ENCODE measurements around the gene CEP131. TPM values are rescaled to one million over a fixed set of nuclear protein-coding genes. Genes with fewer than 3 reads are reported as not detected.

The CEP131 gene
- total RNA-seq, 2 donors from 2014 or later, result 9.9 to 22.7 TPM

DNA sequence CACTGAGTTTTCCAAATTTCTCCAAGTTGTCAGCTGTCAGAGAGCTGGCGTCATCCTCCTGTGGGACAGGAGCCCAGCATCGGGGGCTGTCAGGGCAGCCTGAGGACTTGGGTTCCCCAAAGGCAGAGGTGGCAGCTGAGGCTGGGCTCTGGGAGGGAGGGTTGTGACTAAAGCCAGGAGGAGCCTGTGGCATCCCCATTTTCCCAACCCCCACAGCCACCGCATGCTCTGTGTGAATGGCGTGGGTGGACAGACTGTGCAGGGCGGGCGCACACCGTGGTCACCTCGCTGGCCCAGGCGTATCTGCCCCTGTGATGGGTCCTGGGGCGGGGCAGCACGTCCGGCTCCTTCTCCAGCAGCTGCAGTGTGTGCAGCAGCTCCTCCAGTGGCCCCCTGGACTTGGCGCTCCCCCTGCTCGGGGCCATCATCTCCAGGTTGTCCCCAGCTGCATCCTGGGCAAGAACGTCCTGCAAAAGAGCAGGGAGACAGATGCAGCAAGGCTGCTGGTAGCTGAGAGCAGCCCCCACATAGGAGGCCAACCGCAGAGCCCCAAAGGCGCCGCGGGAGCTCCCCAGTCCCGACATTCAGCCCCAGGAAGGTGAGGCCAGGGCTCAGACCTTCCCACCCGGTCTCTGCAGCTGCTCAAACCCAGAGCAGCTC, 24.8 kb downstream of the CEP131 start:
- peaks cover 9% of the 10 kb centered on the region for H3K4me1 ChIP-seq
- H3K9me3 ChIP-seq, result no peaks in the 10 kb centered on the region
- no peaks in the 10 kb centered on the region for H3K36me3 ChIP-seq (replicated peaks in 1 of 2; ENCODE audit: insufficient read depth in 1 of 2, low read depth in 2 of 2)
- no peaks in the 10 kb centered on the region for H3K27me3 ChIP-seq
- DNase-seq (no peak), ATAC-seq (no peak)
- intact Hi-C loops (cut with DNase I), result loop anchor here (5.0 kb wide), 1 partner anchor 56 kb away; no protein-coding TSS in a partner anchor
- no peak for TF ChIP-seq POLR2A (IDR thresholded peaks at IDR 0.05)
- TF ChIP-seq, protein P1, sequence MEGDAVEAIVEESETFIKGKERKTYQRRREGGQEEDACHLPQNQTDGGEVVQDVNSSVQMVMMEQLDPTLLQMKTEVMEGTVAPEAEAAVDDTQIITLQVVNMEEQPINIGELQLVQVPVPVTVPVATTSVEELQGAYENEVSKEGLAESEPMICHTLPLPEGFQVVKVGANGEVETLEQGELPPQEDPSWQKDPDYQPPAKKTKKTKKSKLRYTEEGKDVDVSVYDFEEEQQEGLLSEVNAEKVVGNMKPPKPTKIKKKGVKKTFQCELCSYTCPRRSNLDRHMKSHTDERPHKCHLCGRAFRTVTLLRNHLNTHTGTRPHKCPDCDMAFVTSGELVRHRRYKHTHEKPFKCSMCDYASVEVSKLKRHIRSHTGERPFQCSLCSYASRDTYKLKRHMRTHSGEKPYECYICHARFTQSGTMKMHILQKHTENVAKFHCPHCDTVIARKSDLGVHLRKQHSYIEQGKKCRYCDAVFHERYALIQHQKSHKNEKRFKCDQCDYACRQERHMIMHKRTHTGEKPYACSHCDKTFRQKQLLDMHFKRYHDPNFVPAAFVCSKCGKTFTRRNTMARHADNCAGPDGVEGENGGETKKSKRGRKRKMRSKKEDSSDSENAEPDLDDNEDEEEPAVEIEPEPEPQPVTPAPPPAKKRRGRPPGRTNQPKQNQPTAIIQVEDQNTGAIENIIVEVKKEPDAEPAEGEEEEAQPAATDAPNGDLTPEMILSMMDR (IDR thresholded peaks at IDR 0.05), result no peak
- 86 to 100% methylated on average over 2 to 14 of the region's 21 CpGs for WGBS, 2 donors
- H3K27ac ChIP-seq, result no peak overlapping the region
- no peak overlapping the region for H3K4me3 ChIP-seq

DNA sequence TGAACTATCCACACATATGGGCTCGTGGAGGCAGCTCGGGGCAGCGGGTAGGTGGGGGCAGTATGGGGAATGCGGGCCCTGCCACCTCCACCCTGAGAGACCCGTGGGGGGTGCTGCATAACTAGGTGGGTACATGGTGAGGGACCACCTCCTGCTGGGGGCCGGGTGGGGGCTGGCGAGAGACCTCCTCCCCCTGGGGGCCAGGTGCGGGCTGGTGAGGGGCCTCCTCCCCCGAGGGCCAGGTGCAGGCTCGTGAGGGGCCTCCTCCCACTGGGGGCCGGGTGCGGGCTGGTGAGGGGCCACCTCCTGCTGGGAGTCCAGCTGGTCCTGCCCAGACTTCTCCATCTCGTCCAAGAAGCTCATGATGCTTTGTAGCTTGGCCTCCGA, 25.4 kb downstream of the CEP131 start:
- TF ChIP-seq, protein P1 (IDR thresholded peaks at IDR 0.05), result no peak
- no peak for TF ChIP-seq POLR2A (IDR thresholded peaks at IDR 0.05)
- H3K27me3 ChIP-seq, result no peaks in the 10 kb centered on the region
- H3K4me3 ChIP-seq, result no peak overlapping the region
- H3K9me3 ChIP-seq, result no peaks in the 10 kb centered on the region
- H3K4me1 ChIP-seq, result peaks cover 9% of the 10 kb centered on the region
- 83 to 100% methylated on average over 1 to 6 of the region's 14 CpGs for WGBS, 2 donors
- ATAC-seq (no peak), DNase-seq (no peak)
- no peak overlapping the region for H3K27ac ChIP-seq
- intact Hi-C loops (cut with DNase I), result loop anchor here (5.0 kb wide), 1 partner anchor 55 kb away; no protein-coding TSS in a partner anchor
- H3K36me3 ChIP-seq (replicated peaks in 1 of 2; ENCODE audit: insufficient read depth in 1 of 2, low read depth in 2 of 2), result no peaks in the 10 kb centered on the region

DNA sequence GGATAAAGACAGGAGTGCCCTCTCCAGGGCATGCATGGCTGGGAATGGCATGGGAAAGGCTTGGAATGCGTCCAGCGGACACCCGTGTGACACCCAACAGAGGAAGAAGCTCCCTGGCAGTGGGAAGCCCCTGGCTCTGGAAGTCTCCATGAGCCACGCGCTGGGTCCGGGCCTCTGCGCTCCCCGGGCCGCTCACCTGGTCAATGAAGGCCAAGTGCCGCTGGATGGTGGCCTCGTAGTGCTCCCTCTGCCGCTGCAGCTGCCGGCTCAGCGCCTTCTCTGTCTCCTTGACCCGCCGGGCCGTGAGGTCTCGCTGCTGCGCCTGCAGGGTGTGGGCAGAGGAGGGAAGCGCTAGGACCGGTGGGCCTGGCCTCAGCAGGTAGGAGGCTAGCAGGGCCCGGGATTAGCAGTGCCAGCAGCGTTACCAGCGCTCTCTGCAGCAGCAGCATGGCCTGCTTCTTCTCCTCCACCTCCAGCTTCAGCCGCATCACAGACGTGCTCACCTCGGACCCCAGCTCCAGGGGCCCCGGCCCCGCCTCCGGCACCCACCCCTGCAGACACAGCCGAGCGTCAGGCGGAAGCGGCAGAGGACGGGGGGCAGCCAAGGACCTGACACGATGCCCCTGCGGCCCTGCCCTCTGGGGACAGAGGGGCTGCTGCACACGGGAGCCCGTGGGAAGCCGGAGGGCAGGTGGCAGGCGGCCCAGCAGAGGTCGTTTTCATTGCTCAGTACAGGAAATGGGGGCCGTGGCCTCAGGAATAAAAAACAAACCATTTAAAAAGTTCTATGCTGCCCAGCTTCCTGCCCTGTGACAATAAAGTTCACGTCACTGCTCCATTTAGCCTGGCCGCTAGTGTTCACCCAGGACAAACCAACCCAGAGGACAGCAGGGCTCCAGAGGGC, 26.0 kb downstream of the CEP131 start:
- WGBS, 2 donors, result 89 to 90% methylated on average over 15 to 45 of the region's 45 CpGs
- Histone ChIP-seq H3K36me3 (replicated peaks in 1 of 2; ENCODE audit: insufficient read depth in 1 of 2, low read depth in 2 of 2) (no peaks in the 10 kb centered on the region), H3K4me1 (peaks cover 9% of the 10 kb centered on the region), H3K27ac (no peak overlapping the region), H3K27me3 (no peaks in the 10 kb centered on the region), H3K4me3 (no peak overlapping the region), H3K9me3 (no peaks in the 10 kb centered on the region)
- intact Hi-C loops (cut with DNase I), result loop anchor here (5.0 kb wide), 1 partner anchor 54 kb away; no protein-coding TSS in a partner anchor
- DNase-seq (no peak), ATAC-seq (no peak)
- no peak for TF ChIP-seq POLR2A (IDR thresholded peaks at IDR 0.05)
- TF ChIP-seq, protein P1 (IDR thresholded peaks at IDR 0.05), result no peak

DNA sequence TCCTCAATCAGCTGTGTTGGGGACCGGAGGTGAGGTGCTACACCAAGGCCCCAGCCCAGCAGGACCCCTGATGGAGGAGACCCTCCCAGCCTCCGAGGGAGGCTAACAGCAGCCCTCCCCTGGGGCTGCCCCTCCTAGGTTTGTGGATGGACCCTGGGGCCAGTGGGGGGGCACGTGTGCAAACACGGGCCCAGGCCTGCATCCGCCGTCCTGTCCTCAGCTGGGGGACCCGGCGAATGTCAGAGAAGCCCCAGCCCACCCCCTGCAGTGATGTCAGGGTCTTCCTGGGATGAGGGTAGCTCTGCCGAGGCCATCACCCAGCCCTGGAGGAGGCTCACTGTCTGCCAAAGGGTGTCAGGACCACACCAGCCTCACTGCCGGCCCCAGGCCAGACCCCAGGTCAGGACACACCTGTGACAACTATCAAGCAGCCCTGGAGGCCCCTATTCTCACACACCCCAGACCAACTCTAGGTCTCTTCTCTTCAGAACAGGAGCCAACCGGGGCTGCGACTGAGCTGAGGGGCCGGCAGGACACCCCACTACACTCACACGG, 26.7 kb downstream of the CEP131 start:
- H3K4me3 ChIP-seq, result no peak overlapping the region
- no peaks in the 10 kb centered on the region for H3K9me3 ChIP-seq
- ATAC-seq (no peak), DNase-seq (no peak)
- intact Hi-C loops (cut with DNase I), result loop anchor here (5.0 kb wide), 1 partner anchor 54 kb away; no protein-coding TSS in a partner anchor
- H3K36me3 ChIP-seq (replicated peaks in 1 of 2; ENCODE audit: insufficient read depth in 1 of 2, low read depth in 2 of 2), result no peaks in the 10 kb centered on the region
- H3K4me1 ChIP-seq, result peaks cover 8% of the 10 kb centered on the region
- 83 to 89% methylated on average over 3 to 12 of the region's 14 CpGs for WGBS, 2 donors
- no peak overlapping the region for H3K27ac ChIP-seq
- TF ChIP-seq, protein P1 (IDR thresholded peaks at IDR 0.05), result no peak
- TF ChIP-seq POLR2A (IDR thresholded peaks at IDR 0.05), result no peak
- H3K27me3 ChIP-seq, result no peaks in the 10 kb centered on the region

Data from body of pancreas (tissue), 4 donors.